HG02852 (cell line): ENCODE measurements around the gene HNRNPDL.
"Not testable (repeated sequence)": the region's sequence is repeated elsewhere in the genome, so short reads cannot be mapped to it uniquely, and the experiment has no call there.

ENCODE experiments used
- ATAC-seq: cut with Tn5 transposase; IDR thresholded peaks from one replicate; pipeline ENCODE4 v1.9.1; 2021; ENCODE audit warnings: mild to moderate bottlenecking, moderate library complexity; ENCODE audit not compliant: unreplicated experiment

The HNRNPDL gene

GRCh38 chr4:82433791-82434190, 3.5 kb upstream of the HNRNPDL start:
- no peak for ATAC-seq

DNA sequence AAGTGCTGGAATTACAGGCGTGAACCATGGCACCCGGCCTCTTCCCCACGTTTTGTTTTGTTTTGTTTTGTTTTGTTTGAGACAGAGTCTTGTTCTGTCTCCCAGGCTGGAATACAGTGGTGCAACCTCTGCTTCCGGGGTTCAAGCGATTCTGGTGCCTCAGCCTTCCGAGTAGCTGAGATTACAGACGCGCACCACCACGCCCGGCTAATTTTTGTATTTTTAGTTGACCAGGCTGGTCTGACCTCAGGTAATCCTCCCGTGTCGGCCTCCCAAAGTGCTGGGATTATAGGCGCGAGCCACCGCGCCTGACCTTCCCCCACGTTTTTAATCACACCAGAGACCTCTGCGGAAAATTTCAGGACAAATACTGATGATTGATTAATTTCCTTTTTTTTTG, 2.3 kb upstream of the HNRNPDL start:
- ATAC-seq = no peak

- ATAC-seq = no peak
Observed at GRCh38 chr4:82431831-82432230, 1.6 kb upstream of the HNRNPDL start.

- ATAC-seq = no peak
Observed at GRCh38 chr4:82430964-82431745, 893 bp upstream of the HNRNPDL start.

- ATAC-seq = no peak
Observed at GRCh38 chr4:82429728-82430192, 502 bp downstream of the HNRNPDL start.

GRCh38 chr4:82428969-82429727, 1.1 kb downstream of the HNRNPDL start:
- peak; percentile 54 for ATAC-seq

- ATAC-seq = no peak
Observed at GRCh38 chr4:82428526-82428968, 1.7 kb downstream of the HNRNPDL start.

GRCh38 chr4:82425478-82425877, 4.8 kb downstream of the HNRNPDL start:
- no peak for ATAC-seq

DNA sequence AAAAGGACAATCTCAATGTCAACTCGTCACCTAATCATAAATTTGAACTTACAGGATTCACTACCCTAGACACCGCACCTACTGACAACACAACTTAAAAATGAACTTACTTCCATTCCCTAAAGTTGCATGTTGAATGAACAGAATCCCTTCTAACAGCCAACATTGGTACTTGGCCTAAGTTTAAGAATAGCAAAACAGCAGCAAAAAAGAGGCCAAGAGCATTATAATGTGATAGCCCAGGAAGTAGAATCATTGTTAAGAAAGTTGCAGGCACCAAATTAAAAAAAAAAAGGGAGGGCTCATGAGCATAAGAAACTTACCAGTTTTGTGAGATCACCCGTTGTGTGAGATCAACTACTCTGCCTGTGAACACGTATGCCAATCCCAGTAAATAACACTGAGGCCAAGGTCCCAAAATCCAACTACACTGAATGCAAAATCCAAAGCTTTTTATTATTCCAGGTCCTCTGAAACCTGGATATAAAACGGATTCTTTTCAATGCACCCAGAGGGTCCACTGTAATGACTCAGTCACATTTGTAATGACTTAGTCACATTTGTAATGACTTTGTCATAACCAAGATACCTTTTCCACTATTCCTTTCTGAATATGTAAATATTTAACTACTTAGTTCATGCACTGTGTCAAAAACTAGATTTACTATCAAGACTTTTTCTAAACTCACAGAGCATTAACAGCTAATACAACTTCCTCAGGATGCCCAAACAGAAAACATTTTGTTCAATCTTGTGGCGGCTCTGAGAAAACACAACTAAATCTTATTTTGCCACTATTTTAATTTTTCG, 6.8 kb downstream of the HNRNPDL start:
- ATAC-seq = no peak

- ATAC-seq = no peak
Observed at GRCh38 chr4:82422616-82423015, 7.6 kb downstream of the HNRNPDL start.

GRCh38 chr4:82421796-82422560, 8.3 kb downstream of the HNRNPDL start:
- ATAC-seq = no peak

- no peak for ATAC-seq
Observed at GRCh38 chr4:82419451-82419850, 10.8 kb downstream of the HNRNPDL start.

- ATAC-seq = no peak
Observed at GRCh38 chr4:82415922-82416365, 14.3 kb downstream of the HNRNPDL start.

GRCh38 chr4:82415061-82415460, 15.2 kb downstream of the HNRNPDL start:
- ATAC-seq = not testable (repeated sequence)

DNA sequence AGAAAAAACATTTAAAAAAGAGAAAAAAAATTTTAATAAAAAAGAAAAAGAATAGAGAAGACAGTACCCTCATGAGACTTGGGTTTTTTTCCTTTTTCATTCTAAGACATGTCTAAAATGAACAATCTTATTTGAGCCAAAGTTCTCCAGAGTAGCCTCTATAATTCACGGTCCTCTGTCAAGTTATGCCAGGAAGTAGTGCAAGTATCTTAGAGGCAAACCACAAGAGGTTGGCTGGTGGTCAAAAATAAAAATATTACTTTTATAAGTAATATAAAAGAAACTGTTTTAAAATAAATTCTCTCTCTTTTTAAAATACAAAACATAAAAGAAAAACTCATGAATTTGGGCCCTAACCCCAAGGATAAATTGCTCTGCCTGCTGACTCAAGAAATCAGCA, 26.5 kb downstream of the HNRNPDL start:
- no peak for ATAC-seq

- no peak for ATAC-seq
Observed at GRCh38 chr4:82402196-82402775, 28.0 kb downstream of the HNRNPDL start.

DNA sequence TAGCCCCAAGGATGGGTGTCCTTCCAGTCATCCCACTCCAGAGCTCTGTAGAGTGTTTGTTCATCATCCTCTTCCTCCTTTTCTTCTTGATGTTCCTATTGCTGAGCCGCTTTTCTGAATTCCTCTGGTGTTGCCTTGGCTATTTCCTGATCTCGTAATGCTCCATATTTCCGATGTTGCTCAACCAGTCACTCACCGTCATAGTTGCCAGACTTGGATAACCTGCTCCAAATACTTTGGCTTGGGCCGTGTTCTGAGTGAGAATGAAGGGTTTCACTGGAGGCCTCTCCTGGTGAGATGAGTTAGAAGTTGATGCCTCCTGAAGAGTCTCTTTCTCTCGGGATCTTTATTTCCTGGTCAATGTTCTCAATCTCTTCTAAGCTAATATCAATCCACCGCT, 28.7 kb downstream of the HNRNPDL start:
- ATAC-seq = no peak

DNA sequence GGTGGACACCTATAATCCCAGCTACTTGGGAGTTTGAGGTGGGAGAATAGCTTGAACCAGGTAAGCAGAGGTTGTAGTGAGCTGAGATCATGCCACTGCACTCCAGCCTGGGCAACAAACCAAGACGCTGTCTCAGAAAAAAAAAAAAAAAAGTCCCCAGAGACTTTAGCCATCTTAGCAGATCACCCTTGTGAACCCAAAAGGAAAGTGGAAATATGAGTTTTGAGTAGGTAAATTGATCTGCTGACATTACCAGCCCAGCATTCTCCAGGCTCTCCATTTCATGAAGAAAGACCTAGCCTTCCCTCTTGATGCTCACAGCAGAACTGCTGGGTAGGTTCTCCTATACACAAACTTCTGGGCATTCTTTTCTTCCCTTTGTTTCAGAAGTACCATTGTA, 32.0 kb downstream of the HNRNPDL start:
- no peak for ATAC-seq

DNA sequence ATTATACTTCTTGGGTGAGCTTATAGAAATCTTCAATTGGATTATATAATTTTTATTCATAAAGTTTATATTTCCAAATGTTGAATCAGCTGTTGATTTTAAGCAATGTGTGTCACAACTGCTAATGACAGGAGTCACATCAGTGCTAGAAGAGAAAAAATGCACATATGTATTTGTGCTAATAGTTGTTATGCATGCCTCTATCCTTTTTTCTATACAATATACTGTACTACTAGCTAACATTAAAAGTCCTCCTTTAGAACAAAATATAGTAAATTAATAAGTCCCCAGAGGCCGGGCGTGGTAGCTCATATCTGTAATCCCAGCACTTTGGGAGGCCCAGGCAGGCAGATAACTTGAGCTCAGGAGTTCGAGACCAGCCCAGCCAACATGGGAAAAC, 32.7 kb downstream of the HNRNPDL start:
- no peak for ATAC-seq

DNA sequence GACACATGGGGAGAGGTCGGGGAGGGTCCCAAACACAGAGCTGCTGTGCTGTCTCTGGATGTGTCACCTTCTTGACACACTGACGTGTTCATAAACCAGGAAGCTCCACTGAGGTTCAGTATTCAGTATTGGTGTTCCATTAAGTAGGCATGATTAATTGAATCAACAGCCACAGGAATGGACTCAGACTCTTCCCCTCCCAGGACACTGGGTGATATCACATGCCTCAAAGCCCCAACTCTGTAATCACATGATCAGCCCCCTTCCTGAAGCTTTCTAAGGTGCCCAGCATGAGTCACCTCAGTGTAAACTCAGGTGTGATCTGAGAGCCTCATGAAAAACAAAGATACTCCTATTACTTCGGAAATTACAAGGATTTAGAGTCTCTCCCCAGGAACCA, 35.4 kb downstream of the HNRNPDL start:
- no peak for ATAC-seq
